Hematopoietic multipotent progenitor cell treated with erythropoietin and hydrocortisone succinate and interleukin-3 and kit ligand, for 17 days (in vitro differentiated cells): Measurements from ENCODE around the gene EXOC7.

Experiments used
- DNase-seq: peaks from one replicate; pipeline ENCODE4 v3.0.0-alpha.2; 2015; ENCODE audit warnings: low spot score

EXOC7 gene

GRCh38 chr17:76103274-76104139 is at the start of gene EXOC7:
EXOC7 (minus strand) TSS chr17:76103787; CDS start chr17:76103692, 95 bp downstream.
- DNase-seq = peak; percentile 97

GRCh38 chr17:76153202-76153601 is 49.6 kb upstream of the EXOC7 start:
- no peak for DNase-seq

GRCh38 chr17:76152591-76152990 is 49.0 kb upstream of the EXOC7 start:
- DNase-seq = no peak

DNA sequence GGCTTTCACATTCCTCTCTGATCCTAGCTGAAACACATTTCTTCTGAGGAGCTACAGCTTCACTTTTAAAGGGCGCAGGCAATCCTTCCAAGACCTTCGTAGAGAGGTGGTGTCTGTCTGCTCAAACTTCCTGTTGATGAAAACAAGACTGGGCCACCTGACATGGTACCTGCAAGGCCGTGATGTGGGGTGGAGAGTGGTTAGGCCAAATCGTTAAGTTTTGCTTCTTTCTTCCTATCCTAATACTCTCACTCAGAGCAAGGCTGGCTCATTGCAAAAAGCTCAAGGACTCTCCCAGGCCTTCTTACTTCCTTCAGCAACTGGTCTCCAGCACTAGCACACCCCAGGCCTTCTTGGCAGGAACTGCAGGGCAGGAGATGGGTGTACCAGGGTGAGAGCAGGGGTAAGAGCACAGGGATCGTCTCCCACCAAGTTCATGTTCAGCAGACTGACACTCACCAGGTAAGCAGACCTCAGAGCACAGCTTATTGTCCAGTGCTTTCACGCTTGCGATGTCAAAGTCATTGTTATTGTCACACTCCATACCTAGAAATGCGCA is 48.4 kb upstream of the EXOC7 start:
- DNase-seq = no peak

DNA sequence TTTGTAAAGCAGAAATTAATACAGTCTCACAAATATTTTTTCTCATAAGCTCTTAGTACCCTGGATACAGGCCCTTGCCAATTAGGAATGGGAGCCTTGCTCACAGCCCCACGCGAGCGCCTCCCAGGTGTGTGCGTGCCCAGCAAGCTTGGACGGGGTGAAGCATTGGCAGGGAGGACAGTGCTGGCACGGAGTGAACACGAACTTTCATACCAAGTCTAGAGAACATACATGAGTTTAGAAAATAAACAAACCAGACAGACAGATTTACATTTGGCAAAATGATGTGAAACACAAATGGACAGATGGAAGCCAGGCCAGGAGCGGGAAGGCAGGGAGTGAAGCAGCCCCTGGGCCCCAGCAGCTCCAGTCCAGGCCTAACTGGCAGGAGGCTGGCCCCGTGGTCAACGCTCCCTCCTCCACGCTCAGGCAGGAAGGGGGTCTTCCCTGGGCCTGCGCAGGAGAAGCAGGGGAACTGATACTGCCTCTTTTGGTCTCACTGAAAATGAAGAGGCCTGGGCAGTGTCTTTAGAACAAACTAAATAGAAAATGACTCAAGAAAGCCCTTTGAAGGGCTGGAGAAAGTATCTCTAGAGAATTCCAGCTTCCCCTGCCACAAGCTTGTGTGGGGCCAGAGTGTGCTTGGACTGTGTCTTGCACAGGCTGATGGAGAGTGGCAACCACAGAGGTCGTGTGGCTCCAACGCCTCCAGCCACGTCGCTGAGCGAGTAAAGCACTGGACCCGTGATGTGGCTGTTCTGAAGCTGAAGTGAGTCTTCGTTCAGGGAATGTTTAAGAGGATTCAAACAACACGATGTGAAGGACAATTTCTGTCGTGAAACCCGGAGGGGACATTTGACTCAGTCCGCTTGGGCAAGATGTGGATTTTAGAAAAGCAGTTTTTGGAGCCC is 47.4 kb upstream of the EXOC7 start:
- DNase-seq = no peak

- no peak for DNase-seq
Measured at GRCh38 chr17:76149214-76149613, 45.6 kb upstream of the EXOC7 start.

- no peak for DNase-seq
Measured at GRCh38 chr17:76148015-76148326, 44.4 kb upstream of the EXOC7 start.

- DNase-seq = no peak
Measured at GRCh38 chr17:76147211-76148014, 43.8 kb upstream of the EXOC7 start.

DNA sequence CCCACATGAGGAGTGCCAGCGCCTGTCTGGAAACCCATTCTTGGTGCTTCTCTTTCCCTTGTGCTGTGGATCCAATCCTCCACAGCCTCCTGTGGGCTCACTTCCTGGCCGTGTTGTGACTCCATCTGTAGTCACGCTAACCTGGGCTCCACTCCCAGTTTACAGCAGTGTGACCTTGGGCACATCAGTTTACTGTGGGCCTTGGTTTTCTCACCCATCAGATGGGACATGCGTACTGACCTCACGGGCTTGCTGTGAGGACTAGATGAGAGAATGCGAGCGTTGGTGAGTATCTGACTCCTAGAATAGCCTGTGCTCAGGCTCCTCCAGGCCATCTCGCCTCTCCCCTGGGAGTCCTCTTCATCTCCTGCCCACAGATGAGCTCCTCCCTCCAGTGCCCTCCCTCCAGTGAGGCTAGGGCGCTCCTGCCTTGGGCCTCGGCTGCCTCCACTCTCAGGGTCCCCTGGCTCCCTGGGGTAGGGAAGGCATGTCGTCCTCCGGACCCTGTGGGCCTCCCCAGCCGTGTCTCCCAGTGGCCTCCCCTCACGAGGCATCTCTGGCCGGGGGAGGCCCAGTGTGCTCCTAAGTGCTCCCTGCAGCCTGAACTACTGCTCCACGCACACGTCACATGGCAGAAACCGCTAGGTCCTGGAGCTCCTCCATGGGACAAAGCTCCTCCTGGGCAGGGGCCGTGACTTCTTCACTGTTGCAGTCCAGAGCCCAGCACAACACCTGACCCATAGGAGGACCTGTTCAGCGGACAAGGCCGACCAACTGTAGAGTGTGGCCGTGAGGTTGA is 42.7 kb upstream of the EXOC7 start:
- DNase-seq = no peak

GRCh38 chr17:76145231-76146052 is 41.9 kb upstream of the EXOC7 start:
- DNase-seq = no peak

DNA sequence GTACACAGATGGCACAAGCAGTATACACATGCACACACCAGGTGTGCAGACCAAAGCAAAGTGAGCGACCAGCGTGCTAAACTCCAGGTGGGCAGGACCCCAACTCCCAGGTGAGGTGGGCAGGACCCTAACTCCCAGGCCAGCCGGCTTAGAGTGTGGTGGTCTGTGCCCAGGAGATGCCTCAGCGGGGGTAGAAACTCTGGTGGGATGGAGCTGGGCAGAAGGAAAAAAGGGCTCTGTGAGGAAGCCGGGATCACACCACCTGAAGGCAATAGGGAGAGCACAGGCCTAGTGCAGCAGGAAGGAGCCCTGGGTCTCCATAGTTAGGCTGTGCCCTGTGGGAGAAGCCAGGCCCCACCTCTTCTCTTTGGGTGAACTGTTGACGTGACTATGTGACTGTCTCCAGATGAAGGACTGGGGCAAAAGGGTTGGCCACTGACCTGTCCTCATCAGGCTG is 39.0 kb upstream of the EXOC7 start:
- no peak for DNase-seq

GRCh38 chr17:76142039-76142584 is 38.5 kb upstream of the EXOC7 start:
- DNase-seq = no peak

- peak; percentile 74 for DNase-seq
Measured at GRCh38 chr17:76141212-76142038, 37.8 kb upstream of the EXOC7 start, which contains the start of gene FOXJ1. FOXJ1 (minus strand) TSS chr17:76141245; CDS start chr17:76140395, 850 bp downstream.

DNA sequence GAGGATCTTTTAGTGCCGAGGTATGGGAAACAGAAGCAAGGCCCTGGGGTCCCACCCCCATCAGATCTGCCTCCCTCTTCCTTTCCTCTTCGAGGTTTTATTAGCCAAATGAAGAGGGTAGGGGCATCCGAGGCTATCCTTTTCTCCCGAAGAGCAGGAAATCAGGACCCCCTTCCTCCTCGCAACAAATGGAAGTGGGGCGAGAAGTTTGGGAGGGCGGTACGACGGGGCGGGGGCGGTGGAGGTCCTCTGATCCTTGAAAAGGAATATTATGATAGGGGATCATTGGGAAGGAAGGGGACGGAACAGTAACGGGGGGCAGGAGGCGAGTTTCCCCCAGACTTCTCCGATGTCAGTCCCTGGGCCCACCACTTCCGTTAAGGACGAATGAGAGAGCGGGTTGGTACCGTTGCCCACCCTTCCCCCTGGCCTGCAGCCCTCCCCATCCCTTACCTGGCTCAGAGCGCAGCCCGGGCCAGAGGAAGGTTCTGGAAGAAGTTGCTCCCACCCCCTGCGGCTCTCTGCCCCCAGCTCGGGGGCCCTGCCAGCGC is 37.1 kb upstream of the EXOC7 start:
- no peak for DNase-seq

DNA sequence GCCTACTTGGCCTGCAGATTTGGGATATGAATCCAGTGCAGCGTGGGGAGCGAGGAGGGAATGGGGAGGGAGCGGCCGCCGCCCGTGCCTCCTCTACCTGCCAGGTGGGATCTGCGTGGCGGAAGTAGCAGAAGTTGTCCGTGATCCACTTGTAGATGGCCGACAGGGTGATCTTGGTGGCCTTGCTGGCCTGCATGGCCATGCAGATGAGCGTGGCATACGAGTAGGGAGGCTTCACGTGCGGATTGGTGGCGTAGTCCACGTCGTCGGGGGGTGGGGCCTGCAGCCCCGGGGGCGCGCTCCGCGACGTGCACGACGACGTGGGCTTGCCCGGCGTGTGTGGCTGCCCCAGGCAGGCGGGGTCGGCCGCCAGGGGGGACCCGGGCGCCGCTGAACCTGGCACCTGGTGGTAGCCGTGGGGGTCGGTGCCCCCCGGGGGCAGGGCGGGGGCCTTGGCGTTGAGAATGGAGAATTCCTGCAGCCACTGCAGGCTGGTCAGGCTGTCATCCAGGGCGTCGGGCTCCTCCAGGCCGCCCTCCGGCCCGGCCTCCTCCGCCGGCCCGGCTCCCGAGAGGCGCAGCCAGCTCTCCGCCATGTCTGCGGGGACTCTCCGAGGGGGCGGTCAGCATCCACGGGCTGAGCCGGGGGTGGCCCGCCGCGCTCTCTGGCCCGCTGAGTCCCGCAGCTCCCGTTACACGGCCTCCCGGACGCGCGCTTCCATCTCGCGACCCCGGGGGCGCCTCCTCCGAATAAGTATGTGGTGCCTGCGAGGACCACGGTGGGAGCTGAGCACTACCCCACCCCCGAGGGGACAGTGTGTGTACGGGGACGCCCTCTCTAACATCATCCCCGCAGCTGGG is 36.4 kb upstream of the EXOC7 start:
- DNase-seq = no peak

DNA sequence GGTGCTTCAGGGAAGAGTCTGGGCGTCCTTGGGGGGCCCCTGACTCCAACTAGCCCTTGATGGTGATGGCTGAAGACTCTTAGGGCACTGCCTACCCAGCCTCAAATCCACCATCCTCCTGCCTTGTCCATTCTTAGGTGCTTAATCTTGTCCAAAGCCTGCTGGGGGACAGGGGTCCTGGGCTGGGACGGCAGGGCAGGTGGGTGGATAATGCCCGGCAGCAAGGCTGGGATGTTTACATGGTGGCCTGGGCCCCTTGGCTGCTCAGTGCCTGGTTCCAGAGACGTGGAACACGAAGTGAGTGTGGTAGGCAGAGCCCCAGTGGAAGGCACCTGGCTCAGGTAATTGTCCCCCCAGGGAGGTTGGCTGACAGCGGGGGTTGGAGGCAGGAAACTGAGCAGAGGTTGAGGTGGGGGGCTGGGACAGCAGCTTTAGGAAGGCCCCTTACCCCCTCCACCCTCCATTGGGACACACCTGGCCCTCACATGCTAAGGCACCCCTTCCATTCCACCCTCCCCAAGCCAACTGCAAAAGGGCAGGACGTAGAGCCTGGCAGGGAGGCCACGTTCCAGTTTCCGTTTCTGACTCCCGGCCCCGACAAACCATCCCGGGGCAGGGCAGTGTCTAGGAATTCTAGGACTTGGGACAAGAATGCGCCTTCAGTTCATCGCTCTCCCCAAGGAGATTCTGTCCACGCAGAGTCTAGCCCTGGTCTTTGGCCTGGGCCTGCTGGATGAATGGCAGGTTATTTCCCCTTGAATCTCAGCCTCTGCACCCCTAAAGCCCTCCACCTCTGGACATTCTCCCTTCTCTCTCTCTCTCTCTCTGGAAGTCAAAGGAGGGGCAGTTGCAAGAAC is 35.5 kb upstream of the EXOC7 start:
- DNase-seq = no peak
